WTC11 (cell line): ENCODE measurements around the gene CAB39. TPM values are rescaled to one million over a fixed set of nuclear protein-coding genes. Genes with fewer than 3 reads are reported as not detected.

ENCODE experiments used
- ATAC-seq: fragments of 200-7000 bp; cut with Tn5 transposase; 2 replicates; pipeline ENCODE4 v1.10.0; 2021; ENCODE audit warnings: mild to moderate bottlenecking, moderate library complexity
- CTCF ChIA-PET: fragments of 300-600 bp; sonication (Branson Sonifier 250); formaldehyde crosslinking; loops from one replicate; lab custom pipeline; 2021; ENCODE audit warnings: antibody characterized with exemption; lab: Charles Lee
- POLR2A ChIA-PET: fragments of 350-600 bp; sonication (Branson Sonifier 250); formaldehyde crosslinking; loops from one replicate; lab custom pipeline; 2021; ENCODE audit warnings: antibody characterized with exemption; lab: Charles Lee
- DNase-seq: peaks from one replicate; pipeline ENCODE4 v3.0.0; 2021; ENCODE audit warnings: low spot score
- H3K27ac Mint-ChIP-seq: 2 replicates; pipeline ENCODE4 v1.8.0; 2021; ENCODE audit warnings: mixed read lengths
- H3K27me3 Mint-ChIP-seq: 2 replicates; pipeline ENCODE4 v1.8.0; 2021; ENCODE audit warnings: low read depth, mild to moderate bottlenecking, moderate library complexity, mixed read lengths
- H3K36me3 Mint-ChIP-seq: 2 replicates; pipeline ENCODE4 v1.8.0; 2021; ENCODE audit warnings: mixed read lengths
- H3K4me1 Mint-ChIP-seq: 2 replicates; pipeline ENCODE4 v1.8.0; 2022; ENCODE audit warnings: mixed read lengths
- H3K4me3 Mint-ChIP-seq: 2 replicates; pipeline ENCODE4 v1.8.0; 2021; ENCODE audit warnings: mild to moderate bottlenecking, moderate library complexity, mixed read lengths
- H3K9me3 Mint-ChIP-seq: 2 replicates; pipeline ENCODE4 v1.8.0; 2021; ENCODE audit warnings: mixed read lengths
- AR ChIP-seq: fragments of 250-450 bp; sonication (Bioruptor Pico); IDR thresholded peaks from 2 replicates; pipeline ENCODE4 v1.9.0; 2021; ENCODE audit warnings: mild to moderate bottlenecking
- ATF3 ChIP-seq: sonication (generic); formaldehyde crosslinking; conservative IDR thresholded peaks from 2 replicates; pipeline ENCODE4 v1.8.1; 2022; ENCODE audit warnings: mild to moderate bottlenecking, missing genetic modification reagents
- ATF6 ChIP-seq: sonication (generic); formaldehyde crosslinking; IDR thresholded peaks from 2 replicates; pipeline ENCODE4 v1.8.1; 2023; ENCODE audit warnings: mild to moderate bottlenecking, missing genetic modification reagents
- CBFB ChIP-seq: sonication (generic); formaldehyde crosslinking; IDR thresholded peaks from 2 replicates; pipeline ENCODE4 v1.8.1; 2022; ENCODE audit warnings: mild to moderate bottlenecking, low read depth, missing genetic modification reagents
- CDX4 ChIP-seq: fragments of 250-450 bp; sonication (Bioruptor Pico); IDR thresholded peaks from 2 replicates; pipeline ENCODE4 v1.9.0; 2021; ENCODE audit warnings: moderate library complexity, mild to moderate bottlenecking, inconsistent platforms, borderline replicate concordance
- E2F1 ChIP-seq: sonication (generic); formaldehyde crosslinking; IDR thresholded peaks from 2 replicates; pipeline ENCODE4 v1.8.0; 2022; ENCODE audit warnings: mild to moderate bottlenecking, missing genetic modification reagents
- EMX1 ChIP-seq: fragments of 250-450 bp; sonication (Bioruptor Pico); IDR thresholded peaks from 2 replicates; pipeline ENCODE4 v1.8.0; 2021; ENCODE audit warnings: mild to moderate bottlenecking
- ETV6 ChIP-seq: sonication (generic); formaldehyde crosslinking; IDR thresholded peaks from 2 replicates; pipeline ENCODE4 v1.8.1; 2022; ENCODE audit warnings: mild to moderate bottlenecking, missing genetic modification reagents
- FOXP1 ChIP-seq: sonication (generic); formaldehyde crosslinking; IDR thresholded peaks from 2 replicates; pipeline ENCODE4 v1.8.0; 2022; ENCODE audit warnings: missing genetic modification reagents, mild to moderate bottlenecking, moderate library complexity, borderline replicate concordance
- FOXP4 ChIP-seq: sonication (generic); formaldehyde crosslinking; IDR thresholded peaks from 2 replicates; pipeline ENCODE4 v1.8.0; 2022; ENCODE audit warnings: mild to moderate bottlenecking, missing genetic modification reagents
- GTF2I ChIP-seq: fragments of 250-450 bp; sonication (Bioruptor Pico); conservative IDR thresholded peaks from 2 replicates; pipeline ENCODE4 v1.4.0; 2021; ENCODE audit warnings: mild to moderate bottlenecking
- JUN ChIP-seq: sonication (generic); formaldehyde crosslinking; IDR thresholded peaks from 2 replicates; pipeline ENCODE4 v1.8.0; 2023; ENCODE audit warnings: mild to moderate bottlenecking, missing genetic modification reagents
- KAT7 ChIP-seq: sonication (generic); formaldehyde crosslinking; IDR thresholded peaks from 2 replicates; pipeline ENCODE4 v1.8.1; 2023; ENCODE audit warnings: missing genetic modification reagents, mild to moderate bottlenecking, borderline replicate concordance
- SMAD4 ChIP-seq: sonication (generic); formaldehyde crosslinking; IDR thresholded peaks from 2 replicates; pipeline ENCODE4 v1.8.0; 2022; ENCODE audit warnings: mild to moderate bottlenecking, missing genetic modification reagents
- SP1 ChIP-seq: sonication (generic); formaldehyde crosslinking; conservative IDR thresholded peaks from 2 replicates; pipeline ENCODE4 v1.8.1; 2022; ENCODE audit warnings: missing genetic modification reagents
- ZNF232 ChIP-seq: sonication (generic); formaldehyde crosslinking; IDR thresholded peaks from 2 replicates; pipeline ENCODE4 v1.8.0; 2022; ENCODE audit warnings: mild to moderate bottlenecking, missing genetic modification reagents
- ZNF281 ChIP-seq: sonication (generic); formaldehyde crosslinking; IDR thresholded peaks from 2 replicates; pipeline ENCODE4 v1.8.0; 2023; ENCODE audit warnings: mild to moderate bottlenecking, missing genetic modification reagents
- ZNF425 ChIP-seq: fragments of 250-450 bp; sonication (Bioruptor Pico); conservative IDR thresholded peaks from 2 replicates; pipeline ENCODE4 v1.9.0; 2021; ENCODE audit warnings: mild to moderate bottlenecking
- ZSCAN18 ChIP-seq: fragments of 250-450 bp; sonication (Bioruptor Pico); IDR thresholded peaks from 2 replicates; pipeline ENCODE4 v2.1.2; 2022; ENCODE audit warnings: mild to moderate bottlenecking, moderate library complexity
- total RNA-seq: library from RNA; stranded (reverse); gene quantifications from 3 replicates; pipeline ENCODE4 v1.2.3, GENCODE V29; 2021

The CAB39 gene
- total RNA-seq, 1 experiment from 2014 or later = 36.9 TPM

- TF ChIP-seq AR = no peak
Observed at GRCh38 chr2:230784795-230785194, 72.2 kb downstream of the CAB39 start (continued).

- ATAC-seq = peak; percentile 52; the same call in 1 of the 2 replicates
- H3K27me3 Mint-ChIP-seq = no peaks in the 10 kb centered on the region
- TF ChIP-seq CDX4 (no peak), FOXP1 (no peak), GTF2I (no peak), JUN (CRISPR knock-in tag) (no peak), ETV6 (CRISPR knock-in tag) (no peak), KAT7 (no peak), SMAD4 (no peak), ZNF281 (CRISPR knock-in tag) (no peak)
- TF ChIP-seq, all 79 proteins: peak for 0
- peaks cover 52% of the 10 kb centered on the region for H3K9me3 Mint-ChIP-seq
- peaks cover 27% of the 10 kb centered on the region for H3K4me1 Mint-ChIP-seq
- DNase-seq = no peak
- ChIA-PET POLR2A (no interaction called here), CTCF (no interaction called here)
- peaks cover 66% of the 10 kb centered on the region for H3K36me3 Mint-ChIP-seq
- H3K4me3 Mint-ChIP-seq = no peak overlapping the region
- H3K27ac Mint-ChIP-seq = peak overlapping the region; percentile 85
Observed at GRCh38 chr2:230785346-230785745, 72.7 kb downstream of the CAB39 start.

GRCh38 chr2:230787101-230787500 is 74.5 kb downstream of the CAB39 start:
- ChIA-PET CTCF (no interaction called here), POLR2A (no interaction called here)
- Mint-ChIP-seq H3K36me3 (peaks cover 66% of the 10 kb centered on the region), H3K27ac (no peak overlapping the region), H3K27me3 (no peaks in the 10 kb centered on the region), H3K9me3 (peaks cover 52% of the 10 kb centered on the region), H3K4me1 (peaks cover 18% of the 10 kb centered on the region), H3K4me3 (no peak overlapping the region)
- ATAC-seq = no peak
- DNase-seq = no peak
- no peak for TF ChIP-seq ZNF425 (CRISPR knock-in tag)
- no peak for TF ChIP-seq CBFB
- no peak for TF ChIP-seq ZNF232
- TF ChIP-seq FOXP4 (CRISPR knock-in tag) = no peak
- no peak for TF ChIP-seq ZSCAN18 (CRISPR knock-in tag)
- TF ChIP-seq ATF3 = no peak
- no peak for TF ChIP-seq E2F1 (CRISPR knock-in tag)
- TF ChIP-seq EMX1 (CRISPR knock-in tag) = no peak
- no peak for TF ChIP-seq ATF6 (CRISPR knock-in tag)
- no peak for TF ChIP-seq SP1 (CRISPR knock-in tag)
- no peak for TF ChIP-seq FOXP1
